ENCODE results near the gene ZNF521. TPM values are rescaled to one million over a fixed set of nuclear protein-coding genes. Genes with fewer than 3 reads are reported as not detected.

The ZNF521 gene
- total and polyA plus RNA-seq, 2 donors (not counting 3 experiments of a cell fraction or from before 2014, with no cell fraction given), result 111 to 168 TPM

DNA sequence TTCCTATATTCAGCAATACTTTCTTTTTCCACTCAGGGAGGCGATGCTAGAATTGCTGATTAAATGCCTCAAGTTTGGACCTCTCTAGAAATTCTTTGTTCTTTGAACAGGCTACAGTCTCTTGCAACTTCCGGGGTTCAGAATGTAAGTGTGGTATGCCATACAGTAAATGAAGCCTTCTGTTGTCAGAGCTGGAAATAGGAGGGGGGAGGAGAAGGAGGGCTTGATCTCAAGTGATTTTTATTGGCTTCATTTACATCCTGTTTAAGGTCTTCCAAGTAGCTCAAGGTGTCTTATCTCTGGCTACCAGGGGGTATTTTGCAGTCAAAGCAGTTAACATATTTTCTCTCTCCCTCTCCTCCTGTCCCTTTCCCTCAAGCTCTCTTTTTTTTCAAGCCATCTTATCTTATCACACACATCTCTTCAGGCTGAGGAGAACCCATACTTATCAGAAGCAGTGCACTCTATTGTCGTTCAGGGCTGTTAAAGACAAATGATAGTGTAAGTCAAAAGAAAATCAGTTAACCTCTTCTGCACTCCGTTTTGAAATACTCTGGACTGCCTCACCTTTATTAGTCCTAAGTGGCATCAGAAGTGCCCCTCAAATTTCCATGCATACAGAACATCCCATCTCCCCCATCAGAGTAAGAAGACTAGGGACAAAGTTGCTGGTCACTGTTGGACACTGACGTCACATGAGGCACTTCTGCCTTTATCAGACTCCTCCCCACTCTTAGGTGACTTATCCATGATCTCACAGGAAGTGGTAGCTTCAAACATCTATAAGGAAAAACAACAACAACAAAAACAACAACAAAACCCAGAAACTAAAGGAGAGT is 112.2 kb downstream of the ZNF521 start:
- peaks cover 49% of the 10 kb centered on the region for H3K79me2 ChIP-seq (ENCODE audit: control insufficient read depth, insufficient read depth, low read length)
- H3K27ac ChIP-seq (ENCODE audit: insufficient read depth, low read depth, low read length), result peak overlapping the region; percentile 19
- H3K4me1 ChIP-seq (ENCODE audit: control insufficient read depth, extremely low read depth, insufficient read depth, low read length), result peaks cover 60% of the 10 kb centered on the region
- ChIA-PET CTCF (interaction anchor here (0.5 to 2.8 kb wide), 15 partner anchors 10 to 112 kb away, joined by 3 to 16 read pairs (median 4); partner anchors contain the start of gene ZNF521), POLR2A (interaction anchor here (0.7 to 1.2 kb wide), 3 partner anchors 20 to 408 kb away, joined by 3 to 5 read pairs (median 5); no protein-coding TSS in a partner anchor)
- no peak overlapping the region for H2AFZ ChIP-seq (ENCODE audit: low read depth, low read length)
- dilution Hi-C loops (cut with MboI; ENCODE audit: extremely low pct_ligation_motif_present, low sequenced_read_pairs), result no loop called here
- BruUV-seq (replicated peaks), result no TSS peak
- H3K9me3 ChIP-seq (replicated peaks; ENCODE audit: control insufficient read depth, insufficient read depth, low read length), result no peaks in the 10 kb centered on the region
- FAIRE-seq (peak; percentile 73), DNase-seq (ENCODE audit: low read depth, low spot score) (peak; percentile 91)
- peak overlapping the region; percentile 33 for H3K4me2 ChIP-seq (ENCODE audit: insufficient read depth, low read length)
- intact Hi-C loops (cut with micrococcal nuclease), result no loop called here
- no peaks in the 10 kb centered on the region for H3K36me3 ChIP-seq (ENCODE audit: control insufficient read depth in 2 of 2, extremely low read depth in 1 of 2, insufficient read depth in 2 of 2, low read length in 2 of 2)
- no peaks in the 10 kb centered on the region for H3K9me1 ChIP-seq (replicated peaks; ENCODE audit: control insufficient read depth, extremely low read depth, insufficient read depth, low read length)
- peak overlapping the region; percentile 56 for H3K9ac ChIP-seq (replicated peaks; ENCODE audit: extremely low read depth, insufficient read depth, low read length)
- no peaks in the 10 kb centered on the region for H4K20me1 ChIP-seq (replicated peaks; ENCODE audit: control insufficient read depth, extremely low read depth, insufficient read depth, low read length)
- H3K27me3 ChIP-seq (ENCODE audit: control insufficient read depth in 2 of 2, insufficient read depth in 2 of 2, low read length in 2 of 2), result no peaks in the 10 kb centered on the region
- H3K4me3 ChIP-seq (replicated peaks in 1 of 3; ENCODE audit: insufficient read depth in 1 of 3, low read depth in 1 of 3, low read length in 3 of 3), result no peak overlapping the region
- peak; percentile 41 for TF ChIP-seq POLR2AphosphoS5 (IDR thresholded peaks at IDR 0.05; ENCODE audit: insufficient read depth, low read depth, low read length)
- TF ChIP-seq CTCF (IDR thresholded peaks at IDR 0.05; ENCODE audit: extremely low read depth in 1 of 2, insufficient read depth in 1 of 2, low read depth in 1 of 2, low read length in 2 of 2), result no peak
- TF ChIP-seq GATA2 (IDR thresholded peaks at IDR 0.05; ENCODE audit: insufficient read depth, insufficient read length, low read depth, low read length), result peak; percentile 82
- TF ChIP-seq MYC (IDR thresholded peaks at IDR 0.05; ENCODE audit: low read depth, low read length), result no peak
- peak; percentile 69 for TF ChIP-seq POLR2A (IDR thresholded peaks at IDR 0.05; ENCODE audit: low read depth, low read length)

All from endothelial cell of umbilical vein (primary cell).